GM18951 (cell line): Measurements from ENCODE around the gene NSL1.

Experiments
- POLR2A ChIP-seq: IDR thresholded peaks from 4 replicates; pipeline ENCODE4 v1.6.1; 2011; ENCODE audit warnings: mild to moderate bottlenecking; ENCODE audit not compliant: insufficient read length, insufficient read depth; ENCODE audit errors: extremely low read depth
- in situ Hi-C: fragments of 300-500 bp; cut with MboI; formaldehyde crosslinking; loops from one replicate; pipeline ENCODE4 v1.12.0; 2022; ENCODE audit warnings: low sequenced_read_pairs, mixed read lengths, inconsistent platforms; ENCODE audit not compliant: unreplicated experiment

Gene NSL1

DNA sequence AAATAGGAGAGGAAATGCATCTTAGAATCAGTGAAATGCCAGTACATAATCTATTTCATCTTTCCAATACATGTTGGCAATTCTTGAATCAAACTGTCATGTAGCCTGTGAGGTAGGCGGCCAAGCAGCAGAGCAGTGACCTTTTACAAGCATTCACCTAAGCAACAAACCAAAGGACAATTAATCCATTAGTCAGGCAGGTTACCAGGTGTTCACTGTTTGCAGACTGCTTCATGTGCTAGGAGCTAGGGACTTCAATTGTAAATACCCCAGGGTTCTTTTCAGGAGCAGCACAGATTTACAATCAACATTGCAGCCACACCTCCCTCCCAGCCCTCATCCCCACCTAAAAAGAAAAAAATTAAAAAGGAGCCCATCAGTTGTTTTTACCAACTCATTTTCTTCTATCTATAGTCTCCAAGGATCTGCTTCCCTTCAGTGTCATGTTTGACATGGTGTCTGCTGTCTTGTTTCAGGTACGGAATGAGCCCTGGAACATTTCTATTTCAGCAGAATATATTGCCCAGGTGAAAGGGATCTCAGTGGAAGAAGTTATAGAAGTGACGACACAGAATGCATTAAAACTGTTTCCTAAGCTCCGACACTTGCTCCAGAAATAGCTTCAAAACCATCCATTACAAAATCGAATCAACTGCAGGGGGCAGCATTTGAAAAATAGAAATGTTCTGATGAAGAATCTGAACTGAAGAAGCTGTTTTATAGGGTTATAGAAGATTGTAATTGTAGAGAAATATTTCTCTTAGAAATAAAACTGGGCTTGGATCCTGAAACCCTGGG lies 23.2 kb upstream of the NSL1 start:
- no peak for TF ChIP-seq POLR2A
- in situ Hi-C loops: loop anchor here (25.0 kb wide), 1 partner anchor 173 kb away; no protein-coding TSS in a partner anchor

DNA sequence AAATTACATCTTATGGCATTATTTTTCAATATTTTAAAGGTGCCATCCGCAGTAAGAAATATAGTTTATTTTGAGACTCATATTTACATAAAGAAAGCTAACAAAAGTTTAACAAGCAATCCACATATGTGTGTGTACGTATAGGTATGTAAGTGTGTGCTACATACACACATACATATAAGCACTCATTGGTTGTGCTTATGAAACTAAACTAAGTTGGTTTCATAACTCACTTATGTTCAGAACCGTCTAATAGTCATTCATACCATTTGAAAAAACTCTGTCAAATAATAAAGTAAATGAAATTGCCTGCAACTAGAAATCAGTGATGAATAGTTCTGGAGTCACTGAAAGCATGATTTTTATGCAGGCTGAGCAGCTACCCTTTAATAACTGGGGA lies 14.2 kb upstream of the NSL1 start:
- in situ Hi-C loops: loop anchor here (25.0 kb wide), 1 partner anchor 182 kb away; no protein-coding TSS in a partner anchor
- TF ChIP-seq POLR2A: no peak

DNA sequence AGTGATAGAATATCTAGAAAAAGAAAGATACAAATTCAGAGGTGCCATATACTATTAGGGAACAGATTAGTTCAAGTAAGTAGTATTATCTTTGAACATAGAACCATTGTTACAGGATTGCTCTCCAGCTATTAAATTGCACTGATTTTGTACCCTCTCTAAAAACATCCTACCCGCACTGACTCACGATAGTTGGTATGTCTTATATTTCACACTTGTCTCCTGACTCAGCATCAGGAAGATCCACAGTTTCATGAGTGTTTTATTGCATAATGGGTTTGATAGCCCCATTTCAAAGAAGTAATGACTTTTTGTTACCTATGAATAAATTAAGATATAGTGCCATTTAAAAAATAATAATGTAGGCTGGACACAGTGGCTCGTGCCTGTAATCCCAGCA lies 6.1 kb upstream of the NSL1 start:
- in situ Hi-C loops: no loop called here
- no peak for TF ChIP-seq POLR2A

DNA sequence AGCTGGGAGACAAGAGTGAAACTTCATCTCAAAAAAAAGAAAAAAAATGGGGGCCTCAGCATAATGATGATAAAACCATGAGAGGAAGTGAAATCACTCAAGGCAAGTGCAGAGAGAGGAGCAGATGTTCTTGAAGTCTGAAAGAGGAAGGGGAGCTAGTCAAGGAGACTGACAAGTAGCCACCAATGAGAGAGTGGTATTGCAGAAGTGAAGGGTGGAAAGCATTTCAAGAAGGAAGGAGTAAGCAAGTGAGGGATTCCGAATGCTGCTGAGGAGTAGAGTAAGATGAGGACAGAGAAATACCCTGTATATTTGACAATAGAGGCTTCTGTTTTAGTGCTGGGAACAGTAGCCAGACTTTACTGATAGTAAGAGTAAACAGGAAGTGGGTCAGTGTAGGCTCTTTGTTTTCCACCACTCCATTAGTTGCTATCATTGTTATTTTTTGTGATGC lies 3.0 kb upstream of the NSL1 start:
- in situ Hi-C loops: no loop called here
- peak; percentile 26 for TF ChIP-seq POLR2A

DNA sequence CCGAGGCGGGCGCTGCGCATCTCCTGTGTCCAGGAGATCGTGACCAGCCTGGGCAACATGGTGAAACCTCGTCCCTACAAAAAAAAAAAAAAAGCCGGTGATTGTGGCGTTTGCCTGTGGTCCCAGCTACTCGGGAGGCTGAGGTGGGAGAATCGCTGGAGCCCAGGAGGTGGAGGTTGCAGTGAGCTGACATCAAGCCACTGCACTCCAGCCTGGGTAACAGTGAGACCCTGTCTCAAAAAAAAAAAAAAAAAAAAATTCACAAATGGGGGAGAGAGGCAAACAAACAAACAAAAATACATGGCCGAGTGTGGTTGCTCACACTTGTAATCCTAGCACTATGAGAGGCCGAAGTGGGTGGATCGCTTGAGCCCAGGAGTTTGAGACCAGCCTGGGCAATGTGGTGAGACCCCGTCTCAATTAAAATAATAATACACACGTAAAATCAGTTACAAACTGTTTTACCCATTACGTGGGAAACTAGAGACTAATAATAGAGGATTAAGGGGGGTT lies 875 bp upstream of the NSL1 start:
- no peak for TF ChIP-seq POLR2A
- in situ Hi-C loops: no loop called here

DNA sequence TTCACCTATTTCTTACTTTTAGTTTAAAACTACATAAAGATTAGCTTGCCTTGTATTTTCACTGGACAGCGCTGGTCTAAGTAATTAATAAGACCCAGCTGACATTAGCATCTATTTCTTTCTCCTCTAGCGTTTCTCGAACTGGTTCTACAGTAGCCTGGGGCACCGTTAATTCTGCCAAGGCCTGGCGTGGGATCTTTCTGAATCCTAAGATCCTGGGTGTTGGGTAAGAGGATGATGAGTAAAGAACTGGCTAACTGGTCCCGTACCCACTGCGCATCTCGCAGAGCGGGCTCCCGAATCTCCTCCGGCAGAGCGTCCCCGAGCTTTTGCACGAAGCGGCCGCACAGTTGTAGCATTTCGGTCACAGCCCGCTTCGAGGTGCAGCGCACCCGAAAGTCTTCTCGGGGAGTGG lies 309 bp downstream of the NSL1 start:
- TF ChIP-seq POLR2A: no peak
- in situ Hi-C loops: no loop called here

DNA sequence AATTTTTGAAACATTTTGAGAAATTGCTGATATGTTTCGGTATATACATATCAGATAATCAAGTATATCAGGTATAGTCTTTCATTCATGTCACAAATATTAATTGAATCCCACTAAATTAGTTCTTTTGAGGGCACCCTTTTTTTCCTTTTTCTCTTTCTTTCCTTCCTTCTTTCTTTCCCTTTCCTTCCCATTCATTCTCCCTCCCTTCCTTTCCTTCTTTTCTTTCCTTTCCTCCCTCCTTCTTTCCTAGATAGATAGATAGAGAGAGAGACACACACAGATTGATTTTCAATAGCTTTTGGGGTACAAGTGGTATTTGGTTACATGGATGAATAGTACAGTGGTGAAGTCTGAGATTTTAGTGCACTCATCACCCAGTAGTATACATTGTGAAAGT lies 5.7 kb downstream of the NSL1 start:
- in situ Hi-C loops: loop anchor here (10.0 kb wide), 1 partner anchor 311 kb away; no protein-coding TSS in a partner anchor

DNA sequence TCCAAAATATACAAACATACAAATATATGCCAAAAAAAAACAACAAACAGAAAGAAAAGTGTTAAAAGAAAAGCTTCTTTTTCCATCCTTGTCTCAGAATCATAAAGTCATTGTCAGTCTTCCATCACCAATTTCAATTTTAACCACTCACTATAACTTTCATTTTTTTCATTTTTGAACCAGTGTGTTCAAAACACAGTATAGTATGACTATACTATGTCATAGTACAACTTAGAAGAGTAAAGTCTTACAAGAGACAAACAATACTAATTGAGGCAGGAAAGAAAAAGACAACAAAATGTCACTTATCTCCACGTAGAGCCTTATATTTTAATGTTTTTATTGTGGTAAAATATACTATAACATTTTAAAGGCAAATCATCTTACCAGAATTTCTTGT lies 7.6 kb downstream of the NSL1 start:
- TF ChIP-seq POLR2A: no peak
- in situ Hi-C loops: loop anchor here (10.0 kb wide), 1 partner anchor 309 kb away; no protein-coding TSS in a partner anchor

More for the DNA sequence above, 5.7 kb downstream of the NSL1 start:
- TF ChIP-seq POLR2A: no peak

DNA sequence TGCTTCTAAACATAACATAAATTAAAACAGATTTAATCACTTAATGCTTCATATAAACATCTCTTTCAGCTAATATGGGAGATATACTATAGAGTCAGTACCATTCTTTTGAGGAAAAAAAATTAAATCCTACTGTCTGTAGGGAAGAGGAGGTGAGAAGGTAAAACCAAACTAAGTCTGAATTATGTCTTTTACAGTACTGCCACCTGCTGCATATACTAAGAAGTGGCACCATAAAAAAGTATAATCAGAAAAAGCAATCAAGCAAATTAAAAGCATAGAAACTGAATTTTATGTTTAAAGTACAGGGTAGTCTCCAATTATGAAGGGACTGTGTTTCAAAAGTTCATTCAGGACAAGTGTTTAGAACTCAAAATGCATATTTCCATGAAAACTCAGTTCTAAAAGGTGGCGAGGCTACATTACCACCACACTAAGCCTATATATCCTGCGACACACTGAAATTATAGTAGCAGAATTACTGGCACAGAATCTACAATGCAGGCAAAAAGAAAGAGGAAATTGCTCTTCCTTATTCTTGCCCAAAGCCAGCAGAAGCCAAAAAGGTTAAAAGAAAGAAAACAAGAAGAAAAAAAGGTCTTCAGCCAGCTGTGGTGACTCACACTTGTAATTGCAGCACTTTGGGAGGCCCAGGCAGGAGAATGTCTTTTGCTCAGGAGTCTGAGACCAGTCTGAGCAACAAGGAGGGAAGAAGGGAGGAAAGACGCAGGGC lies 9.0 kb downstream of the NSL1 start:
- in situ Hi-C loops: loop anchor here (10.0 kb wide), 1 partner anchor 308 kb away; no protein-coding TSS in a partner anchor
- no peak for TF ChIP-seq POLR2A

DNA sequence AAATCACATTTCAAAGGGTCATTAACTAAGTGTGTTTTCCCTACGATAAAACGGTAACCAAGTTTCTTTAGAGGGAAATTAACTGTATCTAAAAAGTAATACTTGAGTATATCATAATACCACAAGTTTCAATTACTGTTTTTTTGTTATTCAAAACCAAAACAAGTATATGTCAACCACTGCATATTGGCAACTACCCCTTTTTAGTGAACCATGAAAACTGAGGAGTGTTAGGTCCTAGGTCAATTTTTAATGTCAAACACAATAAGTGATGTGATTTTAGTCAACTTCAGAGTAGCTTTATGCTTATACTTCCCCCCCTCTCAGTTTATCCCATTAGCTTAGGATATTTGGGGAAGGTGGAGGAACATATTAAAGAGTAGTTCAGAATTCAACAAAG lies 10.4 kb downstream of the NSL1 start:
- in situ Hi-C loops: loop anchor here (10.0 kb wide), 1 partner anchor 306 kb away; no protein-coding TSS in a partner anchor
- TF ChIP-seq POLR2A: no peak

DNA sequence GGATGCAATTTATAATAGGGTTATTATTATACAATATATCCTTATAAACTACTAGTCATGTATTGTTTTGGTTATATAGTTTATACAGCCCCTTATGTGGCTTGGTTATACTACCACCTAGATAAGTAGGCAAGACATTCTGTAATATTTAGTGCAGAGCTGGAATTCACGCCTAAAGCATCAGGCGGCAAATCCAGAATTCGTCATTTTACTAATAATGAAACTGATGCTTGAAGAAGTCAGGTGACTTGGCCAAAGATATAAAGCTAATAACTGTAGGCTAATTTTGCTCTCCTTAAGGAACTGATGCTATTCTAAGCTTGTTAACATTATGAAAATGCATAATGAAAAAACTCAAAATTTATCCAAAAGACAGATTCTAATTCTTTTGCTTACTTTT lies 10.8 kb downstream of the NSL1 start:
- in situ Hi-C loops: loop anchor here (10.0 kb wide), 1 partner anchor 306 kb away; no protein-coding TSS in a partner anchor
- no peak for TF ChIP-seq POLR2A

DNA sequence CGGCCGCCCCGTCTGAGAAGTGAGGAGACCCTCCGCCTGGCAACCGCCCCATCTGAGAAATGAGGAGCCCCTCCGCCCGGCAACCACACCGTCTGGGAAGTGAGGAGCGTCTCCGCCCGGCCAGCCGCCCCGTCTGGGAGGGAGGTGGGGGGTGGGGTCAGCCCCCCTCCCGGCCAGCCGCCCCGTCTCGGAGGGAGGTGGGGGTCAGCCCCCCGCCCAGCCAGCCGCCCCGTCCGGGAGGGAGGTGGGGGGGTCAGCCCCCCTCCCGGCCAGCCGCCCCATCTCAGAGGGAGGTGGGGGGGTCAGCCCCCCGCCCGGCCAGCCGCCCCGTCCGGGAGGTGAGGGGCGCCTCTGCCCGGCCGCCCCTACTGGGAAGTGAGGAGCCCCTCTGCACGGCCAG lies 12.5 kb downstream of the NSL1 start:
- in situ Hi-C loops: loop anchor here (10.0 kb wide), 1 partner anchor 104 kb away; no protein-coding TSS in a partner anchor

DNA sequence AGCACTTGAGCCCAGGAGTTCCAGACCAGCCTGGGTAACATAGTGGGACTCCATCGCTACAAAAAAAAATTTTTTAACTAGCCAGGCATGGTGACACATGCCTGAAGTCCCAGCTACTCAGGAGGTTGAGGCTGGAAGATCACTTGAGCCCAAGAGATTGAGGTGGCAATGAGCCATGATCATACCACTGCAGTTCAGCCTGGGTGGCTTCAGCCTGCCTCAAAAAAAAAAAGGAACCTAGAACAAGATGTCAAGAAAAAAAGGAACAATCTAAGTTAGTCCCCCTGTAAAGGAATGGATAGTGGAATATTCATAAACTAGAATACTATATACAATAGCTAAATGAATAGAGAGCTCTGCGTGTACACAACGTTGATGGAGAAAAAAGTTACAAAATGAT lies 14.4 kb downstream of the NSL1 start:
- TF ChIP-seq POLR2A: no peak

More for the DNA sequence above, 14.4 kb downstream of the NSL1 start:
- in situ Hi-C loops: loop anchor here (10.0 kb wide), 1 partner anchor 102 kb away; no protein-coding TSS in a partner anchor
